Stimulated activated naive CD8-positive, alpha-beta T cell treated with anti-CD3 and anti-CD28 coated beads, Interleukin-15, Interleukin-2, amounts not matched to agents 100 U/mL and 50 U/mL, for 24 hours (primary cell): ENCODE results near the gene PUDP.
A peak's percentile ranks its signal among the peaks of the same experiment; 100 is the strongest.
"Not testable (repeated sequence)": the region's sequence is repeated elsewhere in the genome, so short reads cannot be mapped to it uniquely, and the experiment has no call there.

ENCODE experiments used
- ATAC-seq: fragments of 150-1000 bp; cut with Tn5 transposase; one replicate; pipeline ENCODE4 v1.10.0; 2021
- DNase-seq: peaks from one replicate; pipeline ENCODE4 v3.0.0; 2021

Gene PUDP

DNA sequence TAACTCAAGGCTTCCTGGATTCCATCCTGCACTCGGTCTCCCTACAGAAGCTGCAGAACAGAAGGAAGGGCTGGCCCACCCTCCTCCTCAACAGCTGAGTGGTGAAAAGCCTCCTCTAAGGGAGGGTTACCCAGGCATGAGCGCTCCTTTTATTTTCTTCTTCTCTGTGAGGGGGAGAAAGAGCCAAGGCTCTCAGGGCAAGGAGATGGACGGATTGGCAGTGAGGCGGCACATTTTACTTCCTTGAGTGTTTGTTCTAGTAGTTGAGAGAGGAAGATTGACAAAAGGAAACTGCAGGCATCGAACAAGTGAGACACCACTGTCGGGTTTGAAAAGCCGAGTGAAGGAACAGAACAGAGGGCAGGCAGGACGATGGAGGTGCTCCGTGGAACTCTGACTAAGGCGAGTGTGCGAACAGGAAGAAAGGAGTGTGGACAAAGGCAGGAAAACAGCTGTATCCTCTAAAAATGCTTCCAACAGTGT lies 38.9 kb downstream of the PUDP start:
- no peak for DNase-seq
- no peak for ATAC-seq

GRCh38 chrX:7108030-7108429 lies 39.9 kb downstream of the PUDP start:
- ATAC-seq: no peak
- DNase-seq: no peak

- DNase-seq (no peak), ATAC-seq (no peak)
Measured at GRCh38 chrX:7106649-7107048, 41.3 kb downstream of the PUDP start.

DNA sequence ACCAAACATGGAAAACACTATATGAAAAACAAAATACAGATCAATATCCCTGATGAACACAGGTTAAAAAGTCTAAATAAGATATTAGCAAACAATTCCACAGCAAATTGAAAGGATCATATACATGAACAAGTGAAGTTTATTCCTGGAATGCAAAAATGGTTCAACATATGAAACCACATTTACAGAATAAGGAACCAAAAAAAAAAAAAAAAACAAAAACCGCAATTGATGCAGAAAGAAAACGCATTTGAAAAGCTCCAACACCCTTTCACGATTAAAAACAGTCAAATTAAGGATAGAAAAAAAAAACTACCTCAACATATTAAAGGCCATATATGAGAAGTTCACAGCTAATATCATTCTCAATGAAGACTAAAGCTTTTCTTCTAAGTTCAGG lies 45.8 kb downstream of the PUDP start:
- ATAC-seq: no peak

GRCh38 chrX:7100022-7100421 lies 47.9 kb downstream of the PUDP start:
- ATAC-seq (no peak), DNase-seq (no peak)

More for the DNA sequence above, 45.8 kb downstream of the PUDP start:
- no peak for DNase-seq

DNA sequence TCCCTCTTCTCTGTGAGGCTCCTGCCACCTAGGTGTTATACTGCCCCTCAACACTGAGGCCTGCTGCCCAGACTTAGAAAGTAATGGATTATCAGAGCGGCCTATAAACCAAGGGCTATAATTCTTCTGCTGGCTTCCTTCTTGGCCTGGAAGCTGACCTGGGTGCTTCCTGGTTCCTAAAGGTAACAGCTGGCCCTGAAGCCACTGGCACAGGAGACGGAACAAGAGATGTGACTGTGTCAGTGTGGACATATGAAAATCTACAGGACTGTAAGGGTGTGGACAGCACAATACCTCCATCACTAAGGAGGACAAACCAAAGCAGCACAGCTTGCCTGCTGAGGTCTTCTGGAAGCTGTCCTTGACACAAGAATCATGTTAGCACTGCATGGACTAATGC lies 52.3 kb downstream of the PUDP start:
- not testable (repeated sequence) for DNase-seq, ATAC-seq

DNA sequence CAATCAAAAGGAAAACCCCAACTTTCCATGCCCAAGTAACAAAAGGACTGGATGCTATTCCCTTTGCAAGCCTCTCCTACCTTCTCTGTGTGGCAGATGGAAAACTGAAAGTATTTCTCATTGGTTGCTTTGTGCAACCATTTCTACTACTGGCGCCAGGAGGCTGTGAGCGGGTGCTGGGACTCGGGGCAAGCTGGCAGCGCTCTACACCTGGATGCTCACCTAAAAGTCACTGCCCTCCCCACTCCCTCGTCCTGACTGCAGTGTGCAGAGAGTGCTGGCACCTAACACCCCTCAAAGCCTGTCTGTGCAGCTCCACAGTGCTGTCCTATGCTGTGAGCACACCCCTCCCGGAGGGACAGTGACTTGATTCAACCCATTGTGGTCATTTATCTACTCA lies 54.6 kb downstream of the PUDP start:
- DNase-seq: no peak

DNA sequence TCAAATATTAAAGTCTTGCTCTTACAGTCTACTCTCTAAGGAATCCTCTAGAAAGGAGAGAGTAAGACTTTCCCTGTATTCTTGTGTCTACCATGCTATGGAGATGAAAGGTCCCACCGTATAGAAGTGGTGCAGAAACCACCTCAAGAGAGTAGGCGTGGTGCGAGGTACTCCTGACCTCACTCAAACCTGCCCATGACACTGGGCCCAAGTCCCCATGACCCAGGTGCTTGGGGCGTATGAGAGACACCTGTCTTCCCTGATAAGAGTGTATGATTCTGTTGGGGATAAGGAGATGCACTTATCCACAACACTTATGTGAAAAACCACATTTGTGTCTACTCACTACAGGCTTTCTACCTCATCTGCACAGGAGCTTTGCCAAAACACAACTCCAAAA lies 55.4 kb downstream of the PUDP start:
- ATAC-seq: no peak
- no peak for DNase-seq

More for the DNA sequence above, 54.6 kb downstream of the PUDP start:
- ATAC-seq: no peak

DNA sequence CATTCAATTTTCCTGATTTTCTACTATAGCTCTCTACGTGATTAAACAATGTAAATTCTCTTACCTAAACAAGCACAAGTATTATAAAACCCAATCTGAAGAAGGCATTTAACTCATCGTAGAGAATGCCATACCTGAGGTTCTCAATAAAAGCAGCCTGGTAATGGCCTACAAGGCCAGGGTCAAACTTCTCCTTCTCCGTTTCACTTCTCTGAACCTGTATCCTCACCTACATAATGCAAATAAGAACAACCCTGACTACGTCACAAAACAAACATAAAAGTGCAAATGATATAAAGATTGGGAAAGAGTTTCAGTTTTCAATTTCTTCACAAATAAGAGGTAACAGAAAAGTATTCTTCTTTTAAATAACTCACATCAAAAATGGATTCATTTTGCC lies 56.0 kb downstream of the PUDP start:
- ATAC-seq (no peak), DNase-seq (no peak)

GRCh38 chrX:7090641-7091040 lies 57.3 kb downstream of the PUDP start:
- DNase-seq (no peak), ATAC-seq (no peak)

DNA sequence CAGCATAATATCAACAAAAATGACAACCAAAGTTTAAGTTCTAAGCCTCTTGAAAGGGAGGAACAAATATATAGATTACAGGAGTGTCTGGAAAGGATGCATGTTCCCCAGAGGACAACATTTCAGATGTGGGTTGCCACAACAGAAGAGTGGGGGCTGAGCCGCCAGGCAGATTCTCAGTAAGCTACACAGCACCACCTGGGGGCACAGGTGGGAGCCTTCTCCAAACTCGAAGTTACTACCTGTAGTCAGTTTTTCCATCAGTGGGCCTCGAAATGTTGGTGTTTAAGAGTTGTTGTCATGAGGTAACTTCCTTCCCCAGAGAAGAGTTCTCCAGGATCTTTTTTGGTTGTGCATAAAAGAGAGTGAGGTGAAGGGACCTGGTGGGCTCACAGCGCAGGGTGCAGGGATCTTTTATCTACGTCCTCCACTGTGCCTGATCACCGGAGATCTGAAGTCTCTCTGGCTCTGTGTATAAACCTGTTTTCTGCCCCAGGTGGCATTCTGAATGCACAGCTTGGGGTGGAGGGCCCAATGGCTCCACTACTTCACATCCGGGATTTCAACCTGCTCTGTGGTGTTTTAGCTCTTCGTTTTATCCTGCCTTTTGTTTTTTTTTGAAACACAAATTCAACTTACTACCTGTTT lies 58.9 kb downstream of the PUDP start:
- peak; percentile 61 for ATAC-seq

DNA sequence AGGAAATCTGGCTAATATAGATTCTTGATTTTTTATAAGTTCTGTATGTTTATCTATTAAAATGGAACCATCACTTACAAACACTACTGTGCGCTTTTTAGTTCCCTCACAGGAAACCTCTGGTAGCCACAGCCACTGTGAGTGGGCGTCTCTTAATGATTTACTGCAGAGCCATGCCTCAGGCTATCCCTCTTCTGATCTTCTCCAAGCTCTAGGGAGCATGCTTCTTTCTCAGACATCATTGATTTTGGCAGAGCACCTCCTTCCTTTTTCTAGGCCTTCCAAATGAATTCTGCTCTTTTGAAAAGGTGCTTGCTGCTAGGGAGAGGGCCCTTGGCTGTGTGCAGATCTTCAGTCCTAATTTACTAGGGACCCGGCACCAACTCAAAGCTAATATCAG lies 61.6 kb downstream of the PUDP start:
- ATAC-seq (no peak), DNase-seq (no peak)

More for the DNA sequence above, 58.9 kb downstream of the PUDP start:
- DNase-seq: peak; percentile 29

DNA sequence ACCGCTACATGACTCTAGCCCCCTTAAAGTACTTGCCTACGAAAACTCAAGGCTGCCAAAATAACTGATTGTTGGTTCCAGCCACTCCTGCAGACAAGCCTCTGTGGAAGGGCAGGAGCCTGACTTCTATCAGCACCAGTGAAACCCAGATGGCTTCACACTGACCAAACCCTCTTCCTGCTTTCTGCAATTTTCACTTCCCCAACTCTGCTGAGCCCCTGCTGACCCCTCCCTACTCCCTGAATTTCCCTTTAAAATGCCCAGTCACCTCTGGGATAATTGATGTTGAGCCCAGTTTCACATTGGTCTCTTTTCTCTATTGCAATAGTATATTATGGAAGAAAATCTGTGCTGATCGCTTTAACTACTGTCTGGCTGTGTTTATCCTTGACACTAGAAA lies 62.1 kb downstream of the PUDP start:
- DNase-seq (no peak), ATAC-seq (no peak)

DNA sequence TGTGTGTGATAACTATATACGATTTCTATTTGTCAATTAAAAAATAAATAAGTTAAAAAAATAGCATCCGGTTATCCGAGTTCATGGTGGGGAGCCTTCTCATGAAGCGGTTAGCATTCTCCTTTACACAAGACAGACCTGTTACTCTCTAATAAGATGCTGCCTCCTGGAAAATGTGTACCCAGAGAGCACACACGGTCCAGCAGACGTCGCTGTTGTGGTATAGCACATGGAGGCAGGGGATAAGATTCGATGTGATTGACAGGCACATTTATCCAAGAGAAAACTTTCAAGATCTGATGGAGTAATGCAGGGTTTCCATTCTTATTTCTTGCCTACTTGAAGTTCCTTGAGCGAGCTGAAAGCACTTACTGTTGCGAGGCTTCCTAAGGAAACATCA lies 63.1 kb downstream of the PUDP start:
- ATAC-seq: no peak
- no peak for DNase-seq

- peak; percentile 98 for ATAC-seq
- peak; percentile 51 for DNase-seq
Measured at GRCh38 chrX:7083468-7084396, 64.2 kb downstream of the PUDP start.

DNA sequence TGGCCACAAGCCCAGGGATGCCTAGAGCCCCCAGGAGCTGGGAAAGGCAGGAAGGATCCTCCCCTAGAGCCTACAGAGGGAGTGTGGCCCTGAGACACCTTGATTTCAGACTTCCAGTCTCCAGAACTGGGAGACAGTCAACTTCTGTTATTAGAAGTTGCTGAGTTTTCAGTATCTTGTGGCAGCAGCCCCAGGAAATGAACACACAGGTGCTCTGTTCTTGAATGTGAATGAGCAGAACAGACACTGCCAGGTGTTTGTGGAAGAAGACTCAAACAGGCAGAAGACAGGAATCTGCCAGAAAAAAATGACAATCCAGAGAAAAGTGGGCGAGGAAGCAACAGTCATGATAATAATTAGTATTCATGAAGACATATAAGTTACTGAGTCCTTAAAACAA lies 64.9 kb downstream of the PUDP start:
- DNase-seq: no peak
- no peak for ATAC-seq

GRCh38 chrX:7082556-7082955 lies 65.4 kb downstream of the PUDP start:
- DNase-seq (no peak), ATAC-seq (no peak)

- ATAC-seq (no peak), DNase-seq (no peak)
Measured at GRCh38 chrX:7077241-7078230, 70.4 kb downstream of the PUDP start.

DNA sequence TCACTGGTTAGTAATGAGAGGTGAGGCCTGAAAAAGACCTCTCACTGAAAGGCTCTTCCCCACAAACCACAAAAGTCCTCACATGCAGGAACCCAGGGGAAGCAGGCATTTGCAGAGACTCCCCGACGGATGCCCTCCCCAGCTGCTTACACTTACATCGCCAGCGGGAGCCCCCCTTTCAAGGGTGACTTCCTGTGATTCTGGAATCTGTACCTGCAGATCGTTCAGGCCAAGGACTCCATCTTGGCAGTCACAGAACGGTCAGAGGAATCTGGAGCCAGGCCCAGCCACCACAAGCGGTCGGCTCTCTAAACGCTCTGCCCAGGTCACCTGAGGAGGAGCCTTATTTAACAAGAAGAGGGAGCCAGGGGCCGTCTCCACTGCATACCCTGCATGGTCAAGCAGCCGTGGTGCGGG lies 71.7 kb downstream of the PUDP start:
- ATAC-seq (no peak), DNase-seq (no peak)

DNA sequence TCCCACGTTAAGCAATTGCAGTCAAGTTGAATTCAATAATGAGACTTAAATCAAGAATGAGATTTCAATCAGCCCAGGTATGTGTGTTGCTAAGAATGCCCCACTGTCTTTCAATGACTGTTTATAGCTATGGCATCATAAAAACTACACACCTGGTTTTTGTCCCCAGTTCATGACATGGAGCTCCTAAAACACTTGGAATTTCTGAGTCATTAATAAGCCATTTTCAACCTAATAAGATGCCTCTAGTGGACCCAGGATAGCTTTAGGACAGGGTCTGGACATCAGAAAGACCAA lies 73.1 kb downstream of the PUDP start:
- ATAC-seq: no peak

GRCh38 chrX:7074148-7074907 lies 73.6 kb downstream of the PUDP start:
- no peak for DNase-seq
- no peak for ATAC-seq

More for the DNA sequence above, 73.1 kb downstream of the PUDP start:
- no peak for DNase-seq

DNA sequence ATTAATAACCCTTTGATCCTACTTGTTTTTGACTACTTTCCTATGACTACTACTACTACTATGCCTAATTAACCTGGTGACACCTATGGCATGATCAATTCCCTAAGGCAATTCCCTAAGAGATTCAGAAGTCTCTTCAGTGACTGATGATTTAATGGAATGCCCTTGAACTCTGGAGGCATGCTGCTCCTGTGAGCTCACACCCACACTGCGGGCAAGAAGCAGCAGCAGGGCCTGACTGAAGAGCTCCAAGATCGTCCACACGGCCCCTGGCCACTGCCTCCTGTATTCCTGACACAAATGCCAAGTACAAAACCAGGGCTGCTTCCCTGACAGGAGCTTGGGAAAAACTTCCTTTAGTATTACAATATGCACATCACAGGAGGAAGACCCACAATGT lies 74.6 kb downstream of the PUDP start:
- DNase-seq: no peak
- ATAC-seq: no peak
